GM18951 (cell line): ENCODE results near the gene CCDC68.
"Not testable (repeated sequence)": the region's sequence is repeated elsewhere in the genome, so short reads cannot be mapped to it uniquely, and the experiment has no call there.

Experiments used
- POLR2A ChIP-seq: IDR thresholded peaks from 4 replicates; pipeline ENCODE4 v1.6.1; 2011; ENCODE audit warnings: mild to moderate bottlenecking; ENCODE audit not compliant: insufficient read length, insufficient read depth; ENCODE audit errors: extremely low read depth
- in situ Hi-C: fragments of 300-500 bp; cut with MboI; formaldehyde crosslinking; loops from one replicate; pipeline ENCODE4 v1.12.0; 2022; ENCODE audit warnings: low sequenced_read_pairs, mixed read lengths, inconsistent platforms; ENCODE audit not compliant: unreplicated experiment

The CCDC68 gene

DNA sequence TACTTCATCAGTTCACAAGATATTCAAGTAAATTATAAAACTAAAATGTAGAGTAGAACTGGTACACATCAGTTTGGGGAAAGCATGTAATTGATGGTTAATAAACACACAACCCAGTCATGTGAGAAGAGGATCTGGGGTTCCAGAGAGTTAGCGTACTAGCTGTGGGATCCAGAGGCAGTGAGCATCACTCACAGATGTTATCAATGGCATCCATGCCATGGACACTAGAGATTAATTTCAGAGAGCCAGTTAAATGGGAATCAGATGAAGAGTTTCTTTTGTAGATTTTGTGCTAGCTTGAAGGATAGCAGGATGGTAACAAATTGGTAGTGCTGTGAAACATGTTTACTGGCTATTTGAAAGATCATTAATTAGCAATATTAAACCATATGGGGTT, 21.8 kb upstream of the CCDC68 start:
- no peak for TF ChIP-seq POLR2A
- in situ Hi-C loops = loop anchor here (25.0 kb wide), 2 partner anchors 294 to 419 kb away; no protein-coding TSS in a partner anchor

DNA sequence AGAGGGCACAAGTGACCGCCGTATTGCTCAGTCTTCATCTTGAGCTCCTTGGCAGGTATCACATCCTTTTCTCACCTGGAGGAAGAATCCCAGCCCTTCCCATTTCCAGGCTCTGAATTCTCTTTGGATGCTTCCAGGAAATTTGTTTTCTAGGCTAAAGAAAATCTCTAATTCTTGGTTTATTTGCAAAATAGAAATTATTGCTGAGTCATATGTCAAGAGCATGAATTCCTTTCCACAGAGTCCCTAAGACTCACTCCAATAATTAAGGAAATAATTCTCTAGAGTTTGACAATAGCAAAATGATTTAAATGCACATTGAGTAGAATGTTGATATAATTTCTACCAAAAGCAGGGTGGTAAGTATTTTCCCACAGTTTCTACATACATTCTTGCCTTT, 16.3 kb upstream of the CCDC68 start:
- no peak for TF ChIP-seq POLR2A
- in situ Hi-C loops = loop anchor here (25.0 kb wide), 2 partner anchors 288 to 413 kb away; no protein-coding TSS in a partner anchor

DNA sequence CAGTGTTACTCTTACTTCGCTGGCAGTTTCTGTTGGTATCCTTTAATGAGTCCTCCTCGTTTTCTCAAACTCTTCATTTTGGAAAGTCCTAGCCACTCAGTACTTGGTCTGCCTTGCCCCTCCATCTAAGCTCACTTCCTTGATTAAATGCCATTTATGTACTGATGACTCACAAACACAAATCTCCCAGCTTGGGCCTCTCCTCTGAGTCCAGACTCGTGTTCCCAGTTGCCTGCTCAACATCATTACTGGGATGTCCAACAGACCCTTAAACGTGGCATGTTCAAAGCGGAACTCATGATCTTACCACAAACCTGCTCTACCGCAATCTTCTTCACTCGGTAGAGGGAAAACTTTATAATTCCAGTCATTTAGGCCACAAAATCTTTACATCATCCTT, 13.8 kb upstream of the CCDC68 start:
- no peak for TF ChIP-seq POLR2A
- in situ Hi-C loops = no loop called here

DNA sequence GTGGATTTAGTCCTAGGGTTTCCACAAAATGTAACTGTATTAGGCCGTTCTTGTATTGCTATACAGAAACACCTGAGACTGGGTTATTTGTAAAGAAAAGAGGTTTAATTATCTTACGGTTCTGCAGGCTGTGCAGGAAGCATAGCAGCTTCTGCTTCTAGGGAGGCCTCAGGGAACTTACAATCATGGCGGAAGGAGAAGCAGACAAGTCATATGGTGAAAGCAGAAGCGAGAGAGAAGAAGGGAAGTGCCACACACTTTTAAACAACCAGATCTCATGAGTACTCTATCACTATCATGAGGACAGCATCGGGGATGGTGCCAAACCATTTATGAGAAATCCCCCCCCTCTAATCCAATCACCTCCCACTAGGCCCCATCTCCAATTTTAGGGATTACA, 9.5 kb upstream of the CCDC68 start:
- no peak for TF ChIP-seq POLR2A

DNA sequence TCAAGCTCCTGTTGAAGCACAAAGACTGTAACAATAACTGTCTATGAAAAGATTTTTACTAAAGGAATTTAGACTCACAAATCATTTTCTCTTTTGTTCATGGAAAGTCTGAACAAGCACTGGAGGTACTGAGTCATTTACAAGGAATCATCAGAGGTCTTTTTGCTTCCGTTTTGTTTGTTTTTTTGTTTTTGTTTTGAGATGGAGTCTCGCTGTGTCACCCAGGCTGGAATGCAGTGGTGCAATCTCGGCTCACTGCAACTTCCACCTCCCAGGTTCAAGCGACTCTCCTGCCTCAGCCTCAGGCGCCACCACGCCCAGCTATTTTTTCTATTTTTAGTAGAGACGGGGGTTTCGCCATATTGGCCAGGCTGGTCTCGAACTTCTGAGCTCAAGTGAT, 9.0 kb upstream of the CCDC68 start:
- in situ Hi-C loops = not testable (repeated sequence)

More for the DNA sequence above, 9.5 kb upstream of the CCDC68 start:
- in situ Hi-C loops = no loop called here

DNA sequence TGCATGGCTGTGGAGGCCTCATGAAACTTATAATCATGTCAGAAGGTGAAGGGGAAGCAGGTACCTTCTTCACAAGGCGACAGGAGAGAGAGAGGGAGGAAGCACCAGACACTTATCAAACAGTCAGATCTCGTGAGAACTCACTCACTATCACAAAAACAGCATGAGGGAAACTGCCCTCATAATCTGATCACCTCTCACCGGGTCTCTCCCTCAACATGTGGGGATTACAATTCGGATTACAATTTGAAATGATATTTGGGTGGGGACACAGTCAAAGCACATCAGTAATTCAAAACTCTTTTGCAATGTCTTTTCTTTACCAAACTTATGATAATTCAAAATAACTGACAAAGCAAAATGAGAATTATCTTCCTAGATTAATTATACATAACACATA, 8.5 kb upstream of the CCDC68 start:
- in situ Hi-C loops = no loop called here

DNA sequence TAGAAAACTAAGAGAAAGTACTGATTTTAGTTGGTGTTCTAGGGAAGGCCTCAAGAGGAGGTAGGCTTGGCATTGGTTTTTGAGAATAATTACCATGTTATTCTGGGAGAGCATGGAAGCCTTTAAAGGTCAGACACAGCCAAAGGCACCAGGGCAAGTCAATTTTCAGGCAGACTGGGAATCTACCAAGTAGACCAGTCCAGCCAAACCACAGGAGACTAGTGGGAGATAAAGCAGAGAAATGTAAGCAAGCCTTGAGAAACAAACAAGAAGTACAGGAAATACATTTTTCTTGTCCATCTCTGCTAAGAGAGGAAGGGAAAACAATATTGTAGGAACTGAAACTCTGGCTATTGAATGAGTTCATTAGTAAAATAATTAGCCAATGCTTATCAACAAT, 5.5 kb upstream of the CCDC68 start:
- in situ Hi-C loops = no loop called here
- no peak for TF ChIP-seq POLR2A

More for the DNA sequence above, 8.5 kb upstream of the CCDC68 start:
- no peak for TF ChIP-seq POLR2A

DNA sequence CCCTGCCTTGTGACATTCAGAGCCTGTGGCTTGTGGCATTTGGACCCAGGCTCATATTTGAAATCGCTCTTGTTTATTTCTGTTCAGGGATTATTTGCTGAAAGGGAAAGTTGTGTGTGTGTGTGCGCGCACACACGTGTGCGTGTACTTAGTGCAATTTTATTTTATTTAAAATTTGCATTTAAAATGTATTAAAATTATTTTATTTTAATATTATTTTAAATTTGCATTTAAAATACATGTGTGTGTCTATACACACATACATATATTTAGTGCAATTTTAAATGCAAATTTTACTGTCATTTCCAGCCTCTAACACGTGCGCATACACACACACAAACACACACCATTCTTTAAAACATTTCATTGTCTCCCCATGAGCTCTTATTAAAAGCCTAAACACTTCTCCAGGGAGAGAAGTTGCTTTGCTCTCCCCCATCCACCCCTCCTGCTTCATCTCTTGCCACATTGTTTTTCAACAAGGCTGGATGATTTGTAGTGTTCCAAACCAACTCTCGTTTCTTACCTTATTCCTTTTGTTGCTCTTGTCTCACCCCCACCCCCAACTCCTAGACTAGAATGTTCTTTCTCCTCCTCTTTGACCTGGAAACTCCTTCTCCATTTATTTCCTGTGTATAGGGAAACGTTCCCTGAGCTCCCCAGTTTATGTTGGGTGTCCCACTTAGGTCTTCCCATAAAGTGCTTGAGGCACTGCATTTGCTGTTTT, 3.8 kb upstream of the CCDC68 start:
- in situ Hi-C loops = no loop called here
- no peak for TF ChIP-seq POLR2A

DNA sequence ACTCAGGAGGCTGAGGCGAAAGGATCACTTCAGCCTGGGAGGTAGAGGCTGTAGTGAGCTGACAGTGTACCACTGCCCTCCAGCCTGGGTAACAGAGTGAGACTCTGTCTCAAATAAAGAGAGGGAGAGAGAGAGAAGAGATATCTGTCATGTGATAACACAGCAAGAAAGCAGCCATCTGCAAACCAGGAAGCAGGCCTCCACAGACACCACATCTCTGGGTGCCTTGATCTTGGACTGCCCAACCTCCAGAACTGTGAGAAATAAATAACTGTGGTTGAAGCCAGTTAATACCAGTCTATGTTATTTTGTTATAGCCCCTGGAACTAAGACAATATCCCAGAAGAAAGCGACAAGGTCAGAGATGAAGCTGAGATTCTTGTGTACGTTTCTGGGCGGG, 2.6 kb upstream of the CCDC68 start:
- no peak for TF ChIP-seq POLR2A
- in situ Hi-C loops = no loop called here

DNA sequence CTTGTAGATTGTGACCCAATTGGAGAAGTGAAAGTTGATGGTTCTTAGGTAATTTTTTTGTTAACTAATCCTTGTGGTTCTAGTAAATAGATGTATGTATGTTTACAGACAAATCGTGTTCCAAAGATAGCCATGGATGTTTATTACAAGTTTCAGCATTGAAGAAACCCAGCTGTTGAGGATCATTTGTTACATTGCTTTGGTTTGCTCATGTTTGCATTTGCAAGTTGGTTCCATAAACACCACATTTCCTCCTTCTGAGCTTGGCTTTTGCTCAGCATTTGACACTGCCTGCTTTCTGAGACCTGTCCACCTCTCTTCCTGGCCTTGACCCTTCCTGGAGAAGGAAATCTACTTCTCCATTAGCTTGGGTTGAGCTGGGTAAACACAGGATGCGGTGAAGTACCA, 1.8 kb upstream of the CCDC68 start:
- TF ChIP-seq POLR2A = no peak
- in situ Hi-C loops = no loop called here

DNA sequence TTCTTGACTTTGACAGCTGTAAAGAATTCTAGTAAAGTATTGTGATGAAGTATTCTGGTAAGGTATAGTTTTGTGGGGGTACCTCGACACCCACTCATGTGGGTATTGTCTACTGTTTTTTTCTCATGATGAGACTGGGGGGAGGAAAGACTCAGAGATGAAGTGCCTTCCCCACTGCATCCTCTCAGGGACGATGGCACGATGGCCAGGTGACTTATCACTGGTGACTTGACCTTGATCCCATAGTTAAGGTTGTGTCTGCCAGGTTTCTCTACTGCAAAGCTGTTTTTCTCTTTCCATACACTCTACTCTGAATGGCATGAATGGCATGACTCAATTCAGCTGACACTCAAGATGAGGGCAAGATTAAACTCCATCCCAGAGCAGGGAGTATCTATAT, 936 bp upstream of the CCDC68 start:
- TF ChIP-seq POLR2A = no peak
- in situ Hi-C loops = no loop called here

DNA sequence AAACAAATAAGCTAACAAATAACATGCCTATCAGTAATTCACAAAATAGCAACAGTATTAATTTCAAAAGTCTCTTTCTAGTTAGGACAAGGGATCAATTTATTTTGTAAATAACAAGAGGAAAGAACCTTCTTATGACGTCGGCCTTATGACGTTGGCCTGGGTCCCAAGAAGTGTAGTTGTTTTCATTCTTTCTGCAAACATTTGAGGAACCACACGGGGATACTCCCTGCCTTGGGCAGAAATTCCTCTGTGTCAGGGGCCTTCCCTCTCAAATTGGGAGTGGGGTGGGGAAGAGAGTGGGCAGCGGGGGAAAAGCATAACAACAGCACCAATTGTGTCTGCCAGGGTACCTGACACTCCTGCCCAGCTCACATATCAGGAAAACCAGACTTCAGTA, 1.3 kb downstream of the CCDC68 start:
- TF ChIP-seq POLR2A = no peak
- in situ Hi-C loops = no loop called here

DNA sequence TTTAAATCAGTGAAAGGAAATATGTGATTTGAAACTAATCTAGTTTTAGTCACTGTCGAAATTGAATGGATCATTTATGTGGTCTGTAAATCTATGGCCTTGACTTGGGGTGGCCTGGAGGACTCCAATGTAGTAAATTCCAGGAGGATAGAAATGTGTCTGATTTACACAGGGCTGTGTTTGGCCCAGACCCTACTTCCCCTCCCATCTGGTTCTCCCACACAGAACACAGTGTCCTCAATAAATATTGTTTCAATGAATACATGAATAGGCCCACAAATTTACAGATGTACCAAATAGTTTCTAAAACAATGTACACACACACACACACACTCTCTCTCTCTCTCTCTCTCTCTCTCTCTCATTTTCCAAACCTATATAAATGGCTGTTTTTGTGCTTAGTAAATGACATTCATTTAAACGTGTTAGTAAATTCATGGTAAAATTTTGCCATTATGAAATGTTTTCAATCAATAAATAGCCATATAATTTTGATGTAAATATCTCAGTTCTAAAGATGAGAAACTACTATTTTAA, 1.9 kb downstream of the CCDC68 start:
- in situ Hi-C loops = no loop called here
- TF ChIP-seq POLR2A = no peak

DNA sequence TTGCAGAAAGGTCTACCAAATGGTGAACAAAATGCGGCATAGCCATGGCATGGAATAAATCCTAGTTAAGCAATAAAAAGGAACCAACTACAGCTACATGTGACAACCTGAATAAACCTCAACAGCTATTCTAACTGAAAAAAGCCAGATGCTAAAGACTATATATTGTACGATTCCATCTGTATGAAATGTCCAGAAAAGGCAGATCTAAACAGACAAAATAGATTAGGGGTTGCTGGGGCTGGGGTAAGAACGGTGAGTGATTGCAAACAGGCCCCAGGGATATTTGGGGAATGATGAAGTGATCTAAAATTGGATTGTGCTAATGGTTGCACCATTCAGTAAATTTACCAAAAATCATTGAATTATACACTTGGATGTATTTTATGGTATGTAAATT, 2.8 kb downstream of the CCDC68 start:
- in situ Hi-C loops = no loop called here
- no peak for TF ChIP-seq POLR2A
